HL-60 (cell line): ENCODE data around the gene MTCL3.

Experiments used
- POLR2AphosphoS5 ChIP-seq: IDR thresholded peaks from 2 replicates; pipeline ENCODE4 v1.6.1; 2012; ENCODE audit warnings: low read depth
- TF ChIP-seq, protein P1 (sequence below): IDR thresholded peaks from one replicate; pipeline ENCODE4 v1.5.1; 2011; ENCODE audit warnings: low read length, control low read depth, inconsistent platforms; ENCODE audit not compliant: insufficient read depth
- TF ChIP-seq, protein P2 (sequence below): IDR thresholded peaks from 2 replicates; pipeline ENCODE4 v1.6.1; 2012; ENCODE audit warnings: low read depth; ENCODE audit not compliant: insufficient replicate concordance

DNA sequence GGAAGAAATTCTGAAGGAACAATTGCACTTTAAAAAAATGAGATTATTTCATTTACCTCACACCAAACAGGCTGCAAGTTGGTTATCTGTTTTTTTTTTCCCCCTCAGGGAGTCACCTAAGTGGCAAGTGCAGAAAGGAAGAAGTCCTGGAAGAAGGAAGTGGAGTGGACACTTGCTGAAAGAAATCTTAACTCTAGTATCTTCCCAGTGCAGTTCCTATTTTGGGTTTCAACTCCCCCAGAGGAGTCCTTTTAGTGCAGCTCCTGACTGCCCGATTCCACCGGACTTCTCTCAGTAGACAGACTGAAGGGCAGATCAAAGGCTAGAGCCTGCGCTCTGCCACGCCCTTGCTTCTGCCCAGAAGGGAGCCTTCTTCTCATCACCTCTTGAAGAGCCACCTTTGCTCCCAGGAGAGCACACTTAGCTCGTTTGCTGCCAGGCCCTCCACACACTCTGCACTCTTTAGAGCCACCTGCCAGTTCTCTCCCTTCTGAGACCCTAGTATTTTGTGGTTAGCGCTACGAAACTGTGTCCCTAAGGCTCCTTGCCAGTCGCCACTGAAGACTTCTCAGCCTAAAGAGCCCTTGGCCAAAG is 4.9 kb downstream of the MTCL3 start:
- TF ChIP-seq, protein P1, sequence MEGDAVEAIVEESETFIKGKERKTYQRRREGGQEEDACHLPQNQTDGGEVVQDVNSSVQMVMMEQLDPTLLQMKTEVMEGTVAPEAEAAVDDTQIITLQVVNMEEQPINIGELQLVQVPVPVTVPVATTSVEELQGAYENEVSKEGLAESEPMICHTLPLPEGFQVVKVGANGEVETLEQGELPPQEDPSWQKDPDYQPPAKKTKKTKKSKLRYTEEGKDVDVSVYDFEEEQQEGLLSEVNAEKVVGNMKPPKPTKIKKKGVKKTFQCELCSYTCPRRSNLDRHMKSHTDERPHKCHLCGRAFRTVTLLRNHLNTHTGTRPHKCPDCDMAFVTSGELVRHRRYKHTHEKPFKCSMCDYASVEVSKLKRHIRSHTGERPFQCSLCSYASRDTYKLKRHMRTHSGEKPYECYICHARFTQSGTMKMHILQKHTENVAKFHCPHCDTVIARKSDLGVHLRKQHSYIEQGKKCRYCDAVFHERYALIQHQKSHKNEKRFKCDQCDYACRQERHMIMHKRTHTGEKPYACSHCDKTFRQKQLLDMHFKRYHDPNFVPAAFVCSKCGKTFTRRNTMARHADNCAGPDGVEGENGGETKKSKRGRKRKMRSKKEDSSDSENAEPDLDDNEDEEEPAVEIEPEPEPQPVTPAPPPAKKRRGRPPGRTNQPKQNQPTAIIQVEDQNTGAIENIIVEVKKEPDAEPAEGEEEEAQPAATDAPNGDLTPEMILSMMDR, result no peak
- TF ChIP-seq POLR2AphosphoS5, result no peak
- TF ChIP-seq, protein P2, sequence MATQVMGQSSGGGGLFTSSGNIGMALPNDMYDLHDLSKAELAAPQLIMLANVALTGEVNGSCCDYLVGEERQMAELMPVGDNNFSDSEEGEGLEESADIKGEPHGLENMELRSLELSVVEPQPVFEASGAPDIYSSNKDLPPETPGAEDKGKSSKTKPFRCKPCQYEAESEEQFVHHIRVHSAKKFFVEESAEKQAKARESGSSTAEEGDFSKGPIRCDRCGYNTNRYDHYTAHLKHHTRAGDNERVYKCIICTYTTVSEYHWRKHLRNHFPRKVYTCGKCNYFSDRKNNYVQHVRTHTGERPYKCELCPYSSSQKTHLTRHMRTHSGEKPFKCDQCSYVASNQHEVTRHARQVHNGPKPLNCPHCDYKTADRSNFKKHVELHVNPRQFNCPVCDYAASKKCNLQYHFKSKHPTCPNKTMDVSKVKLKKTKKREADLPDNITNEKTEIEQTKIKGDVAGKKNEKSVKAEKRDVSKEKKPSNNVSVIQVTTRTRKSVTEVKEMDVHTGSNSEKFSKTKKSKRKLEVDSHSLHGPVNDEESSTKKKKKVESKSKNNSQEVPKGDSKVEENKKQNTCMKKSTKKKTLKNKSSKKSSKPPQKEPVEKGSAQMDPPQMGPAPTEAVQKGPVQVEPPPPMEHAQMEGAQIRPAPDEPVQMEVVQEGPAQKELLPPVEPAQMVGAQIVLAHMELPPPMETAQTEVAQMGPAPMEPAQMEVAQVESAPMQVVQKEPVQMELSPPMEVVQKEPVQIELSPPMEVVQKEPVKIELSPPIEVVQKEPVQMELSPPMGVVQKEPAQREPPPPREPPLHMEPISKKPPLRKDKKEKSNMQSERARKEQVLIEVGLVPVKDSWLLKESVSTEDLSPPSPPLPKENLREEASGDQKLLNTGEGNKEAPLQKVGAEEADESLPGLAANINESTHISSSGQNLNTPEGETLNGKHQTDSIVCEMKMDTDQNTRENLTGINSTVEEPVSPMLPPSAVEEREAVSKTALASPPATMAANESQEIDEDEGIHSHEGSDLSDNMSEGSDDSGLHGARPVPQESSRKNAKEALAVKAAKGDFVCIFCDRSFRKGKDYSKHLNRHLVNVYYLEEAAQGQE, result no peak
